GDM1 (cell line): ENCODE measurements around the gene TTC6.
"Not testable (repeated sequence)": the region's sequence is repeated elsewhere in the genome, so short reads cannot be mapped to it uniquely, and the experiment has no call there.

Experiments
- DNase-seq: peaks from one replicate; lab custom pipeline; 2025; lab: John Stamatoyannopoulos, UW

The TTC6 gene

GRCh38 chr14:37594971-37595808 lies at the start of gene TTC6, which contains the start of gene FOXA1:
TSS of gene TTC6 (plus strand) at chr14:37595629. CDS start at chr14:37622065, 26,436 bp downstream.
TSS of gene FOXA1 (minus strand) at chr14:37595249. CDS start at chr14:37594972, 277 bp downstream.
- DNase-seq: no peak

- DNase-seq: no peak
These were observed 48.6 kb upstream of the TTC6 start for GRCh38 chr14:37546621-37547447.

GRCh38 chr14:37550511-37550910 lies 44.9 kb upstream of the TTC6 start:
- DNase-seq: no peak

- no peak for DNase-seq
These were observed 44.3 kb upstream of the TTC6 start for GRCh38 chr14:37551119-37551518.

- no peak for DNase-seq
These were observed 41.4 kb upstream of the TTC6 start for GRCh38 chr14:37553935-37554550.

- DNase-seq: not testable (repeated sequence)
These were observed 39.8 kb upstream of the TTC6 start for GRCh38 chr14:37555596-37555995.

- no peak for DNase-seq
These were observed 36.7 kb upstream of the TTC6 start for GRCh38 chr14:37558740-37559139.

GRCh38 chr14:37559386-37559785 lies 36.0 kb upstream of the TTC6 start:
- no peak for DNase-seq

- no peak for DNase-seq
These were observed 32.2 kb upstream of the TTC6 start for GRCh38 chr14:37563189-37563588.

- no peak for DNase-seq
These were observed 29.9 kb upstream of the TTC6 start for GRCh38 chr14:37565550-37565949.

GRCh38 chr14:37566811-37567371 lies 28.5 kb upstream of the TTC6 start:
- no peak for DNase-seq

- DNase-seq: no peak
These were observed 25.7 kb upstream of the TTC6 start for GRCh38 chr14:37569729-37570128.

GRCh38 chr14:37571391-37571790 lies 24.0 kb upstream of the TTC6 start:
- DNase-seq: no peak

GRCh38 chr14:37573356-37573755 lies 22.1 kb upstream of the TTC6 start:
- no peak for DNase-seq

GRCh38 chr14:37579274-37579673 lies 16.2 kb upstream of the TTC6 start:
- no peak for DNase-seq

GRCh38 chr14:37580146-37580545 lies 15.3 kb upstream of the TTC6 start:
- no peak for DNase-seq

GRCh38 chr14:37583358-37584210 lies 11.8 kb upstream of the TTC6 start:
- DNase-seq: no peak

- DNase-seq: no peak
These were observed 11.0 kb upstream of the TTC6 start for GRCh38 chr14:37584211-37585100.

- DNase-seq: no peak
These were observed 10.3 kb upstream of the TTC6 start for GRCh38 chr14:37585101-37585511.
